A204.1 (cell line): ENCODE measurements around the gene CHAT.

ENCODE experiments used
- FAIRE-seq: peaks from 2 replicates; lab custom pipeline; 2012; peaks lifted over from hg19 to GRCh38; lab: Jason Lieb, UNC

Gene CHAT

DNA sequence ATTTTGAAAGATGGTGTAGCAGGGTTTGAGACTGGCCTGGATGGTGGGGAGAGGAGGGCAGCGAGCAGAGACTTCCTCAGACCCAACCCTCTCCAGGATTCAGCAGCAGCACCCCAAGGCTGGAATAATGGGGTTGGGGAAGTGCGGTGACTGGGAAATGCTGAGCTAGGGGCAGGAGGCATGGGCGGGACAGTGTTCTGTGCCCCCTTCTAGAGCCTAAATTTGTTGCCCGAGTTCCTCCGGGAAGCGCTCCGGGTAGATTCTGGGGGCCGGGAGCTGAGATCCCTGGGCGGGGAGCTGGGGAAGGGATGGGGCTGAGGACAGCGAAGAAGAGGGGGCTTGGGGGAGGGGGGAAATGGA lies at the start of gene CHAT:
Gene CHAT (plus strand): TSS at position 156 of the 360 bp plus-strand sequence. CDS start 153 bp downstream, at position 309.
- no peak for FAIRE-seq

DNA sequence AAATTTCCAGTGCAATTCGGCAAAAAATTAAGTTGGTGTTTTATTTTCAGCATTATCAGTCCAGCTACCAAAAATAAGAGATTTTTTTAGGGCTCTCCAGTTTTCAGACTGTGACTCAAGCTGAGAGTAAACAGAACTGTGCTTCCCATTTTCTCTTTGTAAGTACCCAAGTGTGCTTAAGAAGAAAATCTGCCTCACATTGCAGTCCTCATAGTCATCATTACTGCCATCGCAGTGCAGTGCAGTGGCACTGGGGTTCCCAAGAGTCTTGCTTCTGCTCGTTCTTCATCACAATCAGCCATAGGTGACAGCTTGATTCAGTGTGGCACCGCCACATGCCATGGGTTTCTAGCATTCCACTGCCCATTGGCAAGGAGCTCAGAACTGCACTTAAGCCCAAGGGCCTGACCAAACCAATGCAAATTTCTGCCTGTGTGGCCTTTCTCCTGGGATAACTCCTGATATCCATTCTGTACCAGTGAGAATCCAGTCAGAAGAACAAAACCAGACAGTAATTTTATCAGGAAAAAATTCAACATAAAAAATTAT lies 49.3 kb upstream of the CHAT start:
- no peak for FAIRE-seq

DNA sequence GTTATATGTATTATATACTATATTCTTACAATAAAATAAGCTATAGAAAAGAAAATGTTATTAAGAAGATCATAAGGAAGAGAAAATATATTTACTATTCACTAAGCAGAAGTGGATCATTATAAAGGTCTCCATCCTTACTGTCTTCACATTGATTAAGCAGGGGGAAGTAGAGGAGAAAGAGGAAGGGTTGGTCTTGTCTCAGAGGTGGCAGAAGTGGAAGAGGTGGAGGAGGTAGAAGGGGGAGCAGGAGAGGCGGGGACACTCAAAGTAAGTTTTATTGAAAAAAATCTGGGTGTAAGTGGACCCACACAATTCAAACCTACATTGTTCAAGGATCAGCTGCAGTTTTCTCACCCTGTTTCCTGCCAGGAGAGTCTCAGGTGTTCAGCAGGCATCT lies 46.0 kb upstream of the CHAT start:
- no peak for FAIRE-seq

DNA sequence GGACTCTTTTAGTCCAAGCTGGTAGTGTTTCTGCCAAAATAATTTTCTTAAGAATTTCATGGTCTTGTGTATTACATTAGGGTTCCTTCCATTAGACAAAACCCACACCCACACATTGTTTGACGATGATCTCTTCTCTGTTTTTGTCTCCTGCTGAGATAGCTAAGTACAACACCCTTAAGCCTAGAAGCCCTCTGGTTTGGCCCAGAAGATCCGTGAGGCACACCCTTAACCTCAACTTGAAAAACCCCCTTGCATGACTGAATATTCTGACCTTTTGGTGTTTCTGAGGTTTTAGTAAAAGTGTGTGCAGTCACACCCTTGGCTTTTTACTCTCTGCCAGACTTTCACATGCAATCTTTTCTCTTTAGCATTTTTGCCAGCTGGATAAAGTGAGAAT lies 45.6 kb upstream of the CHAT start:
- no peak for FAIRE-seq

DNA sequence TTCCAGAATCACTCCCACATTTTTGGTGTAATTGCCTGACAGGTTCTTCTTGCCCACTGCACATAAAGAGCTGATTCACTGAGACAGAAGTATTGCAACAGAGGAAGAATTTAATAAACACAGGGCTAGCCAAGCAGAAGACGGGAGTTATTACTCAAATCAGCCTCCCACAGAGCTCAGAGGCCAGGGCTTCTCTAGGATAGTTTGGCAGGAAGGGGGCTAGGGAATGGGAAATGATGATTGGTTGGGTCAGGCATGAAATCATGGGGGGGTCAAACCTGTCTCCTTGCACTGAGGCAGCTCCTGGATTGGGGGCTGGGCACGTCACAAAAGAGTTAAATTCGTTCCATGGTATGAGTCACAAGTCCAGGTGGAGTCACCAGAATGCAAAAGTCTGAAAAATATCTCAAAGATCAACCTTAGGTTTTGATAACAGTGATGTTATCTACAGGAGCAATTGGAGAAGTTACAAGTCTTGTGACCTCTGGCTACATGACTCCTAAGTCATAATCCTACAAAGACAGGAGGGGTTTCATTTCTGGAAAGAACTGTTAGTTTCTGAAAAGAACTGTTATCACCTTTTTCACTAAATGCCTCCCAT lies 44.7 kb upstream of the CHAT start:
- no peak for FAIRE-seq

DNA sequence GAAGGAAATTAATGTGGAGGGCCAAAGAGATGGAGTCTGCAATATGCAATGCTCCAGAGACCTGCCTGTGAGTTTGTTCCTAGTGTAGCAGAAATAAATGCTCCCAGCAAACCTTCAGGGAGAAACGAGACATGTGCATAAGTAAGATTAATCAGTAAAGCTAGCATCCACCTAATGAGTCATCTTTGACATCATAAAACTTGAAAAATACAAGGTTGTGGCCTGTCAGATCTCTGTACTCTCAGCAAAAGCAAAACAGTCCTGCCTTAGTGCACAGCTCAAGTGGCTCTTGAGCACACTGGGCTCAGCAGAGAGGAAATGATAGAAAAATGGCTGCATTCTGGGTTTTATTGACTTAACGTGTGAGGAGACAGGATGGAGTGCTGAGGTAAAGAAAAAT lies 42.4 kb upstream of the CHAT start:
- no peak for FAIRE-seq

DNA sequence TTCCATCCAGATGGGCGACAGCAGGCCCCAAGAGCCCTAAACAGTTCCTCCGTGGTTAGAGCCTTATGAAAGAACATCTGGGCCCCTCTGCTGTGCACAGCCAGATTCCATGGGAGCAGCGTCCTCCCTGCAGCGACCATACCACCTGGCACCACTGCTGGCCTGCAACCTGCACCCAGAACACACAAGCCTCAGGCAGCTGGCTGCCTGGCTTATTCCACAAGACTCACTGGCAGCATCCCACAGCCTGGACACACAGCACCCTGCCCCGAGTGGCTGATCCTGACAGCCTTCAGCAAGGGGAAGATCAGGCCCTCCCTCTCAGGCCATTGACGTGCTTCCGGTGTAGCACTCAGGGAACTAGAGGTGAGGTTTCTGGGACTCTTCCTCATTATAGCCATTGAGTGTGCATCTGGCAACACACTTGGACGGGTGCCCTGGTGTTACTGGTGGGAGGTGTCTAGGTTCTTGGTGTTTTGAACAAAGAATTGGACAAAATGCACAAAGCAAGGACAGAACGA lies 41.2 kb upstream of the CHAT start:
- no peak for FAIRE-seq

DNA sequence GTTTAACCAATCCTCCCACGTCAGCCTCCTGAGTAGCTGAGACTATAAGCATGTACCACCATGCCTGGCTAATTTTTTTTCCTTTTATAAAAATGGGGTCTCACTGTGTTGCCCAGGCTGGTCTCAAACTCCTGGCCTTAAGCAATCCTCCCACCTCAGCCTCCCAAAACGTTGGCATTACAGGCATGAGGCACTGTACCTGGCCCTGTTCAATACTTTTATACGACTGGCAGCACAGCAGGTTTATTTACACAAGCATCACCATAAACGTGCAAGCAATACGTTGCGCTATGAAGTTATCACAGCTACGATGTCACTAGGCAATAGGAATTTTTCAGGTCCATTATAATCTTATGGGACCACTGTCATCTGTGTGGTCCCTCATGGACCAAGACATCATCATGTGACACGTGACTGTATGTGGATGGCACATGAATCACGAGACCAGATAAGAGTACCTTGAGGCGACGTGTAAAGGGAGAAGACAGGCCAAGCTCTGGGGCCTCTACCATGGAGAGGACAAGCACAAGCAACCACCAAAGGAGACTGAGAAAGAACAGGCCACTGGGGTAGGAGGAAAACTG lies 38.3 kb upstream of the CHAT start:
- FAIRE-seq: no peak

DNA sequence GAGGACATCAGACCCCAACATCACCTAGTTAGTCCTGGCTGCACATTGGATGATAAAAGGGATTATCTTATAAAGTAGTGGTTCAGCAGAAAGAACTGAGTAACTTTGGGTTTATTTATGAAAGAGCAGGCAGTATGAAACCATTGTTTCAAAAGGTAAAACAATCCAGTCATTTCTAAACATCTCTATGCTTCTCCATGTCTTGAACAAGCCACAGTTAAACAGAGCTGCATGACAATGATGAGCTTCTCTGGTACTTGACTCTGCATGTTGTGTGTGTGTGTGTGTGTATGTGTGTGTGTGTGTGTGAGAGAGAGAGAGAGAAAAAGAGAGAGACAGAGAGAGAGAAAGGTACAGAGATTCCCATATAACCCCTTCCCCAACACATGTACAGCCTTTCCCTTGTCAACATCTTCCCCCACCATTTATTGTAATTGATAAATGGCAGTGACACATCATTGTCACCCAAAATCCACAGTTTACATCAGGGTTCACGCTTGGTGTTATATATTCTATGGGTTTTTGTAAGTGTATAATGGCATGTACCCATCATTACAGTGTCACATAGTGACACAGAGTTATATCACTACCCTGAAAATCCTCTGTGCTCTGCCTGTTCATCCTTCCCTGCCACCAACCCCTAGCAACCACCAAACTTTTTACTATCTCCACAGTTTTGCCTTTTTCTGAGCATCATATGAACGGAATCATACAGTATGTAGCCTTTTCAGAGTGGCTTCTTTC lies 36.5 kb upstream of the CHAT start:
- no peak for FAIRE-seq

DNA sequence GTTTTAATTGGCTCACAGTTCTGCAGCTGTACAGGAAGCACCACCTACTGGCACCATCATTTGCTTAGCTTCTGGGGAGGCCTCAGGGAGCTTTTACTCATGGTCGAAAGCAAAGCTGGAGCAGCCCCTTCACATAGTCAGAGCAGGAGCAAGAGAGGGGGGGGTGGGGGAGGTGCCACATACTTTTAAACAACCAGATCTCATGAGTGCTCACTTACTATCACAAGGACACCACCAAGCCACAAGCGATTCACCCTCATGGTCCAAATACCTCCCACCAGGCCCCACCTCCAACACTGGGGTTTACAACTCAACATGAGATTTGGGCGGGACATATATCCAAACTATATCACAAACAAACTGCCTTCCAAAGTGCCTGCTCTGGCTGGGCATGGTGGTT lies 35.4 kb upstream of the CHAT start:
- FAIRE-seq: no peak

DNA sequence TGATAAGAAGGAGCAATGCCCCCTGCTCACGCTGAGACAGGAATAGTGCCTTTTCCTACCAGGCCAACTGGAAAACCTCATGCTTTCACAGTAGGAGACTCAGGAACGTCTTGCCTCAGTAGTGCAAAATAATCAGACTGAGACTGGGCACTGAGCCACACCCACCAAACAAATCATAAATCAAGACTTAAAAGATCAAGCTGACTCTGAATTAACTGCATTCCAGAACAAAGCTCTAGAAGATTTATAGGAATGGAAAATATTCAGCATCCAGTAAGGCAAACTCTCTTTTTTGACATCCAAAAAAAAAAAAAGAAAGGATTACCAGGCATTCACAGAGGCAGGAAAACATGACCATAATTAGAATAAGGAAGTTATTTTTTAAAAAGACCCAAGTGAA lies 34.2 kb upstream of the CHAT start:
- FAIRE-seq: no peak

DNA sequence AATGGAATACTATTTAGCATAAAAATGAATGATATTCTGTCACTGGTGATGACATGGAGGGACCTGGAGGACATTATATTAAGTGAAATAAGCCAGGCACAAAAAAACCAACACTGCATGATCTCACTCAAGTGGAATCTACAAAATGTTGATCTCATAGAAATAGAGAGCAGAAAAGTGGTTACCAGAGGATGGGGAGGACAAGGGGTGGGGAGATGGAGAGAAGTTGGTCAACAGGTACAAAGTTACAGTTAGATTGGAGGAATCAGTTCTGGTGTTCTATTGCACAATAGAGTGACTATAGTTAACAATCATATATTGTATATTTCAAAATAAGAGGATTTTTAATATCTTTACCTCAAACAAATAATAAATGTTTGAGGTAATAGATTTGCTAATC lies 28.4 kb upstream of the CHAT start:
- no peak for FAIRE-seq

DNA sequence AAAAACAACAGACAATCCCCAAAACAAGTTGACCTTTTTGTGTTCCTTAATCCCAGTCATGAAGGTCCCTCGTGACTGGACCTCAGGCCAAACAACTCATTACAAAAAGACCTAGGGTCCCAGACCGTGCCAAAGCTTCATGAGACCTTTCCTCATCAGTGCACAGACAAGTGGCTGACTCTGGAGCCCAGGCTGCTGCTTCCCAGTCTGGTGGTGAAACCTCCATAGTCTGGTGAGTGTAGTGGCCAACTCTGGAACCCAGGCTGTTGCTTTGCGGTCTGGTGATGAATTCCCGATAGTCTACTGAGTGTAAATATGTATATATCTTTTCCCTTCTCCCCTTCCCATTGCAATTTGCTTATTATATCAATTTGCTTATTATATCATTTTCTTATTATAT lies 25.9 kb upstream of the CHAT start:
- FAIRE-seq: no peak

DNA sequence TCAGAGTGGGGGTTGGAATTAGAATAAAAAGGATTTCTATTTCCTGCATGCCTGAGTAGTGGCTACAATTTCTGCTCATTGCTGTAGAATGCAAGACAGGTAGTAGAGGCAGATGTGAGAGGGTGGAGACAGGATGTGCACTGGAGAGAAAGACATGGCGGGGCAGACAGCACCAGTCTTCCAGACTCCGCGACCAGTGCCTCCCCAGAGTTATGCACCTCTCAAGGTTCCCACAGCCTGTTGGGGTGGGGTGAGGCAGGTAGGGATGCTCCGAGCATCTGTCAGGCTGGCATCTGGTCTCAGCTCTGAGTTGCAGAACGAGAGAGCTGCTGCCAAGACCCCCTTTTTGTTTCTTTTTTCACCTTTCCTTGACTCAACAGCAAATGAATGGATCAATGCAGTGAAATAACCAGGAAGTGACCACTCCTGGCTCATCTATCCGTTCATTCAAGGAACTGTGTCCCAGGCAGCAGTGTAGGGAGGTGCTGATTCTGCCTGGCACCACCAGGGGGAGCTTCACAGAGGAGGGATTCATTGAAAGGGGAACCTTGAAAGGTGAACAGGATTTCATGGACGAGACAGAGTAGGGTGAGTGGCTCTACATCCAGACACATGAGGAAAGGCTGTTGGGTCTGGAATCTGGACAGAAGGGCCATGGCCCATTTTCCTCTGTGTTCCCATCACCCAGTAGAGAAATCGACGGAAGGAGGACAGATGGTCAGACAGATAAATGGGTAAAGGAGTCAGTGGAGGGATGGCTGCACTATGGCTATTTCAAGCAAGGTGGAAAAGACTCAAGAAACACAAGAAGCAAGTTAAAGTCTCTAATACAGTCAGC lies 20.9 kb upstream of the CHAT start:
- FAIRE-seq: no peak

DNA sequence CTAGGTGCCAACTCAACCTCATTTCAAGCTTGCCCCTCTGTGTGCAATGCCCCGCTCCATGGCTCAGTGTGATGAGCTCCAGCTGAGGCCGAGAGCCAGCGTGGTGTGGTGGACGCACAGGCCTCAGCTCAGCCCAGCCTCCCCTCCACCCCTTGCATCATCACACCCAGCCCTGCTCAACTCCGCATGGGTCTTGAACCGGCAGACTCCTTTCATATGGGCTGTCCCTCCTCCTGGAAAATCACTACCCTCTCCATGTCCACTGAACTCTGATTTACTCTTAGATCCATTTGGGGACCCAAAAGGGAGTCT lies 20.3 kb upstream of the CHAT start:
- FAIRE-seq: no peak

DNA sequence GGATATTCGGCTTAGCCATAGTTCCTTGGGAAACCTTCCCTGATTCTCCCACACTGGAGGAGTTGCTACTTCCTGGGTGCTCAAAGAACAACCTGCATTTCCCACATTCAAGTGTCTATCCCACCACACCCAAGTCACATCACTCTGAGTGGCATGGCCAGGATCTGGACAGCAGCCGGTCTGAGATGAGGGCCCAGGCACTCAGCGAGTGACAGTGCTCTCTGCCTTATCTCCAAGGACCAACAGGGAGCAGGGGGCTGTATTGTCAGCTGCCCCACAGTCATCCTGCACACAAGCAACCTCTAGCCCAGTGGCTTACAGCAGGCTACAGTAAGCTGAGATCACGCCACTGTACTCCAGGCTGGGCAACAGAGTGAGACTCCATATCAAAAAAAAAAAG lies 19.8 kb upstream of the CHAT start:
- FAIRE-seq: no peak

DNA sequence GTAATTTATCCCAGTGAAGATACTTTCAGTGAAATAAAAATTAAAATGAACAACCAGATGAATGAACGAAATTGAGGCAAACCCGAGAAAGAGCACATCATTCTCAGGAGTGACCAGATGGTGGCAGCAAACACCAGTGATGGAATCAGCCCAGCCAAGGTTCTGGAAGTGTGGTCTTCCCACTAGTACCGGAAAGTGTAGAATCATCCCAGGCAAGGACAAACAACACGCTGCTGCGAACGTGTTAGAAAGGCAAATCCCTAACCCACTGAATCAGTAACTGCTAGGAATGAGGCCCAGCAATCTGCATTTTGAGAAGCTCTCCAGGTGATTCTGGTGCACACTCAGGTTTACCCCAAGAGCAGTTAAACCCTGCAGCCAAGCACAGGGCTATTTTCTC lies 19.2 kb upstream of the CHAT start:
- FAIRE-seq: peak; percentile 90

DNA sequence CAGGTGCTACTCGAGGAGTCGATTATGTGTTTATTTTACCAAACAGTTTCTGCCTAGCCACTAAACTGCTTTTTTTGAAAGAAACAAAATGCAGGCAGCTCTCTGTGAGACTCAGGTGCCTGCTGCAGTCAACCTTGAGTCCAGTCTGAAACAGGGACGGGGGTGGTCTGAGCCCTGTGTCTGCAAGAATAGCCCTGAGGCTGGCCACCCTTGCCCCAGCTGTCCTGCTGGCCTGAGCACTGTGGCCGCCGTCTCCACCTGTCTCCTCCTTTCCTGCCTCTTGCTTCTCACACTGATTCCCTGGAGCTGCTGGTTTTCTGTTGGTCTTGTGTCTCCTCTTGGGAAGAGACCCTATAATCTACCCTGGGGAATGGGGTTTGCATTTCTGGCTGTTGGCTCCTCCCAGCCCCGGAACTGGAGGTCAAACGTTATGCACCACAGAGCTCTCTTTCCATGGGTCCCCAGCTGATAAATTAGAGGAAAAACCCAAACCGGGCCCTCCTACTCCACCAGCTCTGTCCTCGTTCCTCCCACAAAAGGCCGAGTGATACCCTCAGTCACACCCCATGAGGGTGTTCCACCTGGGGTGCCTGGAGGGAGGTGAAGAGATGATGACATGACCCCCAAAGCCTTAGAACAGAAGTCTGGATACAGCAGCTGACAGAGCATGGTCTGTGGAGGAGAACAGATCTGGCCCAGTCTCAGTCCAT lies 18.7 kb upstream of the CHAT start:
- no peak for FAIRE-seq

DNA sequence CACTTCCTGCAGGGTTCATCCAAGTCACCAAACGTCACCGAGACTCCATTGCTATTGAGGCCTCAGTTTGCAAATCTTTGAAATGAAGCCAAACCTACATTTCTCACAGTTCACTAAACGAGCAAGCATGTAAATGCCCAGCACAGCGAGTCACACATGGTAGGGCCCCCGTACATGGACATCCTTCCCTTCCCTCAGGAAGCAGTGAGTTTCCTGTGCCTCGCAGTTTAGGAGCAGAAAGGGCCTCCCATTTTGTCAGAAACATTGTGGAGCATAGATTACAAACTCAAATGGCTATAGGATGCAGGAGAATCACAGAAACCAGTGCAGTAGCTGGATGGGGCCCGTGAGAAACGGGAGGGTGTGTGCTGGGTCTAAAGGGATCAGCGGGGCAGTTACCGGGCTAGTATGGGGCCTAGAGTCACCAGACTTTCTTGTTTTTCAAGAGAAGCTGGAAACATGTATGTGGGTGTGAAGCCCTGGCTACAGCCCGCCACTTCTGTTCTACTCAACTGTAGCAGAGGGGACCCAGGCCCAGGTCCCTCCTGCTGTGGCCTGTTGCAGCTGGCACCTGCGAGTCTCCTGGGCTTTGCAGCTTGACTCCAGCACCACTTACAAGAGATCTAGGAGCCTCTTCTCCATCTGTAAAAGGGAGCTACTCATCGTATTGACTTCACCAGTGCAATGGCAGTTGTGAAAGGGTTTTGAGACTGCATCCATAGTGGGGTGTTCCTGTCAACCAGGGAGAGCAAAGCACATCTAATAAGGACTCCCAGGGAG lies 17.9 kb upstream of the CHAT start:
- no peak for FAIRE-seq

DNA sequence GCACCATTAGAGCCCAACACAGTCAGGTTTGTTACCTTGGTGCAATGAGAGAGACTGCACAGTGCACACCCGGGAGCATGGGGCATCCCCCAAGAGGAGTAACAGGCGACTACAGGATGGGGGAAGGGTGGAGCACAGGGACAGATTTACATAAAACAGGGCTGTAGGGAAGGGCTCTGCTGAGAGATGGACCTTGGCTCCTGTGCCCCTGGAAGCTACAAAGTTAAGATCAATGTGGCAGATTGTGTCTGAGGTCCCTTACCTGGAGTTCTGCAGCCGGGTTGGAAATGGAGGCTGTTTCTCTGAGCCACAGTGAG lies 17.4 kb upstream of the CHAT start:
- no peak for FAIRE-seq

DNA sequence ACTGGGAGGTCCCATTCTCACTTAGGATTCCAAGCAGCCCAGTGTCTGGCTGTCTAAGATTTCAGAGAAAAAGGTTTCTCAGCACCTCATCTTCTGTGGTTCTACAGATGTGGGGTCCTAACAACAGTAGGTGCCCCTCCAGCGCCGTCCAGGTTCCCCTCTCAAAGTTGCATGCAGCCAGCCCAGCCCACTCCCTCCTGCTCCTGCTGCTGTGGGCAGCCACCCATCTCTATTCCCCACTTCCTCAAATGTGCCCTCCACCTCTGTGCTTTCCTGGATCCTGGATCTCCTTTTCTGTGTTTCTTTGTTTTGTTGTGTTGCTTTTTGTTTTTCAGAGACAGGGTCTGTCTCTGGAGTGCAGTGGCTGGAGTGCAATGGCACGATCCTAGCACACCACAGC lies 17.0 kb upstream of the CHAT start:
- no peak for FAIRE-seq
